ENCODE results near the gene APBA2. TPM values are rescaled to one million over a fixed set of nuclear protein-coding genes. Genes with fewer than 3 reads are reported as not detected.

APBA2 gene
- total RNA-seq, 1 donor from 2014 or later: 0.38 TPM

DNA sequence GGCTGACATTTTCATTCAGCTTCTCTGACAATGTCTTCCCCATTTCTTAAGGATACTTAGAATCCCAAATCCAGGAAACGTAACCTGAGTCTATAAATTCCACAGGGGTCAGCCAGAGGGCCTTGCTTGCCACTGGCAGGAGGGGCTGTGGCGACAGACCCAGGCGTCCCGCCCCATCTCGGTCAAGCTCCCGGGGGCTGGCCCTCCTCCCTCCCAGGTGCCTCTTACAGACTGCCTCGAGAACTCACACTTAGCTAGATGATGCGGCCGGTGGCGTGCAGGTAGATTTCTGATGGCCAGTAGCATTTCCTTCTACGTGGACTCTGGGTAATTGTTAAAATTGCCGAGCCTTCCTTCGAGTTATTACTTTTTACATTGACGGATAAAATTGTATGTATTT is 211.4 kb downstream of the APBA2 start:
- Histone ChIP-seq H3K36me3 (no peaks in the 10 kb centered on the region), H3K4me3 (no peak overlapping the region), H3K9me3 (replicated peaks) (no peaks in the 10 kb centered on the region), H3K27ac (replicated peaks) (no peak overlapping the region), H3K27me3 (ENCODE audit: low read depth) (no peaks in the 10 kb centered on the region), H3K4me1 (no peaks in the 10 kb centered on the region)
- TF ChIP-seq, protein P1, sequence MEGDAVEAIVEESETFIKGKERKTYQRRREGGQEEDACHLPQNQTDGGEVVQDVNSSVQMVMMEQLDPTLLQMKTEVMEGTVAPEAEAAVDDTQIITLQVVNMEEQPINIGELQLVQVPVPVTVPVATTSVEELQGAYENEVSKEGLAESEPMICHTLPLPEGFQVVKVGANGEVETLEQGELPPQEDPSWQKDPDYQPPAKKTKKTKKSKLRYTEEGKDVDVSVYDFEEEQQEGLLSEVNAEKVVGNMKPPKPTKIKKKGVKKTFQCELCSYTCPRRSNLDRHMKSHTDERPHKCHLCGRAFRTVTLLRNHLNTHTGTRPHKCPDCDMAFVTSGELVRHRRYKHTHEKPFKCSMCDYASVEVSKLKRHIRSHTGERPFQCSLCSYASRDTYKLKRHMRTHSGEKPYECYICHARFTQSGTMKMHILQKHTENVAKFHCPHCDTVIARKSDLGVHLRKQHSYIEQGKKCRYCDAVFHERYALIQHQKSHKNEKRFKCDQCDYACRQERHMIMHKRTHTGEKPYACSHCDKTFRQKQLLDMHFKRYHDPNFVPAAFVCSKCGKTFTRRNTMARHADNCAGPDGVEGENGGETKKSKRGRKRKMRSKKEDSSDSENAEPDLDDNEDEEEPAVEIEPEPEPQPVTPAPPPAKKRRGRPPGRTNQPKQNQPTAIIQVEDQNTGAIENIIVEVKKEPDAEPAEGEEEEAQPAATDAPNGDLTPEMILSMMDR (IDR thresholded peaks at IDR 0.05; ENCODE audit: borderline replicate concordance): no peak
- intact Hi-C loops (cut with micrococcal nuclease): no loop called here
- no peak for DNase-seq

DNA sequence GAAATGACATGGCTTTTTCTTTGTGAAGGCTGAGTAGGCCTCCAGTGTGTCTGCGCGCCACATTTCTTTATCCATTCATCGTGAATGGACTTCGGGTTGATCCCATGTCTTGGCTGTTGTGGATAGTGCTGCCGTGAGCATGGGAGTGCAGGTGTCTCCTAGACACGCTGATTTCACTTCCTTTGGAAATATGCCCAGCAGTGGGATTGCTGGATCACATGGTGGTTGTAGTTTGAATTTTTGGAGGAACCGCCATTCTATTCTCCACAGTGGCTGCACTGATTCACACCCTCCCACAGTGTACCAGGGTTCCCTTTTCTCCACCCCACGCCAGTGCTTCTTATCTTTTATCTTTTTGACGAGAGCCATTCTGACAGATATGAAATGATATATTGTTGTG is 212.2 kb downstream of the APBA2 start:
- Histone ChIP-seq H3K27ac (replicated peaks) (no peak overlapping the region), H3K4me3 (no peak overlapping the region), H3K36me3 (no peaks in the 10 kb centered on the region), H3K9me3 (replicated peaks) (no peaks in the 10 kb centered on the region), H3K4me1 (no peaks in the 10 kb centered on the region), H3K27me3 (ENCODE audit: low read depth) (peaks cover under 1% of the 10 kb centered on the region)
- DNase-seq: no peak
- TF ChIP-seq, protein P1 (IDR thresholded peaks at IDR 0.05; ENCODE audit: borderline replicate concordance): no peak
- intact Hi-C loops (cut with micrococcal nuclease): no loop called here

DNA sequence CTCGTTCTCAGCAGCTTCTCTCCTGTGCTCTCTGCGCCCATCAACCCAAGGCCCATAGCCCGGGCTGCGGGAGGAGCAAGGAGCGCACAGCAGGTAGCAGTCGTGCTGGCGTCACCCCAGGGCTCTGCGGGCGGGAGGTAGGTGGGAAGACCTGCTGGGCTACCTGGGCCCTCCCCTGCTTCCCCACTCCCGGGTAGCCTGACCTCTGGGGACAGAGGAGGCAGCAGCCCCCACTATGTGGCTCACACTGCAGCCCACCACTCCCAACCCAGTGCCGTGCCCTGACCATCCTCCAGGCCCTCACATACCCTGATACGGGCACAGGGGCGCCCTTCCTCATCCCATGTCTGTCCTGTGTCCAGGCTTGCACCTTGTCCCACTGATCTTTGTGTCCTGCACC is 212.9 kb downstream of the APBA2 start:
- no peaks in the 10 kb centered on the region for H3K9me3 ChIP-seq (replicated peaks)
- H3K4me1 ChIP-seq: peaks cover 6% of the 10 kb centered on the region
- H3K27ac ChIP-seq (replicated peaks): no peak overlapping the region
- no peak overlapping the region for H3K4me3 ChIP-seq
- intact Hi-C loops (cut with micrococcal nuclease): no loop called here
- H3K27me3 ChIP-seq (ENCODE audit: low read depth): peaks cover 7% of the 10 kb centered on the region
- TF ChIP-seq, protein P1 (IDR thresholded peaks at IDR 0.05; ENCODE audit: borderline replicate concordance): no peak
- DNase-seq: no peak
- H3K36me3 ChIP-seq: no peaks in the 10 kb centered on the region

DNA sequence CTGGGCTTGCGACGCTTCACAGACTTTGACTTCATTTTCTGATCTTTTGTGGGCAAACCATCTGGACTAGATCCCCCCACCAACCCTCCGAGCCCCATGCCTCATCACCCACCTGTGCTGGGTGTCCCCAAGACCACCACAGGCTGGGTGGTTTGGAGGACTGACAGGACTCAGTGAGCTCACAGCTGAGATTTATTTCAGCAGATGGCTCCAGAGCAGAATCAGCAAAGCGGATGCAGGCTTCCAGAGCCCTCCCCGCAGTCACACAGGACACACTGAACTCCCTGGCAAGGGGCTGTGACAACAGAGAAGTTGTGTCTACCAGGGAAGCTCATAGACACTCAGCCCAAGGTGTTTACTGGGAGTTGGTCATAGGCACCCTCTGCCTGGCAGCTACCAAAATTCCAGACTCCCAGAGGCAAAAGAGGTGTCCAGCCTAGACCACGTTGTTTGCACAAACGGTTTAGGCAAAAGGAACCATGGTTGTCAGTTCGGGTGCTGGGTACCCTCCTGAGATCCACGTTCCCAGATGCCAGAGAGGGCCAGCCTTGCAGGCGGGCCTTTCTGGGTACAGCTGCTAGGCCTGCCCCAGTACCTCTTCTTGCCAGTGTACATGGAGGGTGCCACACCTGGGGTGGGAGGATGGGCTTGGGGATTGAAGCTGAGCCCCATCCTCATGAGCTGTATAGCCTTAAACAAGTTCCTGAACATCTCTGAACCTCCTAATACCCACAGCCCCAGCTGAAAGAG is 213.5 kb downstream of the APBA2 start:
- no peak for DNase-seq
- Histone ChIP-seq H3K9me3 (replicated peaks) (no peaks in the 10 kb centered on the region), H3K36me3 (no peaks in the 10 kb centered on the region), H3K27me3 (ENCODE audit: low read depth) (peaks cover 11% of the 10 kb centered on the region), H3K27ac (replicated peaks) (no peak overlapping the region), H3K4me3 (no peak overlapping the region), H3K4me1 (peaks cover 10% of the 10 kb centered on the region)
- TF ChIP-seq, protein P1 (IDR thresholded peaks at IDR 0.05; ENCODE audit: borderline replicate concordance): no peak
- intact Hi-C loops (cut with micrococcal nuclease): no loop called here

DNA sequence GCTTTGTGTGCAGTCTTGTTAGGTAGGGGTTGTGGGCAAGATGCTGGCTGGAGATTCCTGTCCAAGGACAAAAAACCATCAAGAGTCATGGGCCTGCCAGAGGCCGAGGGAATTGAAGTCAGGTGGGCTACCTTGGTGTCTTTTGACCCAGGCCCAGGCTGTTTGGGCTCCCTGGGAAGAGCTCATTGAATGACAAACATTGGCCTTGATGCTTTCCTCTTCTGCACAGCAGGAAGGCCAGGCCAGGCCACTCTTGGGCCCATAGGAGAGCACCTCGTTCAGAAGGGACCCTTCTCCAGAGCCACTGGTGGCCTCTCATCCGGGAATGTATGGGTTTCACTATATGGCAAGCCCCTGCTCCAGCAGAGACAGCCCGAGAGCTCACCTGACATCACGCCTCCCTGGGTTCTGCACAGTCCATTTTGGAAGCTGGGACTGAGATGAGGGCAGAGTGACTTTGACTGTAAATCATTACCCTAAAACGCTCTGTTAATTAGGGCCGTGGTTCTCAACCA is 214.8 kb downstream of the APBA2 start:
- Histone ChIP-seq H3K4me3 (no peak overlapping the region), H3K9me3 (replicated peaks) (no peaks in the 10 kb centered on the region), H3K27me3 (ENCODE audit: low read depth) (peaks cover 14% of the 10 kb centered on the region), H3K27ac (replicated peaks) (no peak overlapping the region), H3K4me1 (peaks cover 10% of the 10 kb centered on the region), H3K36me3 (no peaks in the 10 kb centered on the region)
- TF ChIP-seq, protein P1 (IDR thresholded peaks at IDR 0.05; ENCODE audit: borderline replicate concordance): no peak
- DNase-seq: no peak
- intact Hi-C loops (cut with micrococcal nuclease): no loop called here

Data from left ventricle myocardium inferior (tissue), 1 donor.